Lower leg skin (tissue), 4 donors: ENCODE results near the gene MFSD12. TPM values are rescaled to one million over a fixed set of nuclear protein-coding genes. Genes with fewer than 3 reads are reported as not detected.

Source experiments
- DNase-seq, 2 donors: peaks; one replicate each; pipeline ENCODE4 v3.0.0-alpha.2; 2019; ENCODE audit warnings: low spot score in 2 of 2
- H3K4me3 ChIP-seq: fragments of 200-600 bp; sonication (generic); 2 replicates; pipeline ENCODE4 v1.5.1; 2017; ENCODE audit warnings: mild to moderate bottlenecking, low read depth; ENCODE audit not compliant: poor library complexity, severe bottlenecking
- POLR2A ChIP-seq, 2 donors: fragments of 450-650 bp; IDR thresholded peaks; one replicate each; pipeline ENCODE4 v1.6.1; 2016 to 2017; ENCODE audit warnings: antibody characterized with exemption in 2 of 2, mild to moderate bottlenecking in 1 of 2, moderate library complexity in 1 of 2
- WGBS, 2 donors: methylation state at CpG; one replicate each; pipeline ENCODE4 v1.1.5; 2018; 5-methylcytosine and 5-hydroxymethylcytosine counted together
- intact Hi-C: fragments of 100-400 bp; cut with DNase I; formaldehyde crosslinking; loops from one replicate; pipeline ENCODE4 v1.15.0; 2023; ENCODE audit warnings: low total_unique reads
- total RNA-seq, 4 donors: library from RNA; depleted of rRNA; stranded (reverse); fragments of >200 nt; gene quantifications; one replicate each; pipeline ENCODE4 v1.1.0, GENCODE V29; 2016
- TF ChIP-seq, protein P1 (sequence below), 3 donors: fragments of 450-650 bp; IDR thresholded peaks; one replicate each; pipeline ENCODE4 v1.5.1; 2016; ENCODE audit warnings: antibody characterized with exemption in 3 of 3, mild to moderate bottlenecking in 3 of 3, moderate library complexity in 2 of 3

MFSD12 gene
- total RNA-seq, 4 donors from 2014 or later: 43.3 to 98.2 (median 56.3) TPM

- H3K4me3 ChIP-seq: no peak overlapping the region
- TF ChIP-seq, protein P1, sequence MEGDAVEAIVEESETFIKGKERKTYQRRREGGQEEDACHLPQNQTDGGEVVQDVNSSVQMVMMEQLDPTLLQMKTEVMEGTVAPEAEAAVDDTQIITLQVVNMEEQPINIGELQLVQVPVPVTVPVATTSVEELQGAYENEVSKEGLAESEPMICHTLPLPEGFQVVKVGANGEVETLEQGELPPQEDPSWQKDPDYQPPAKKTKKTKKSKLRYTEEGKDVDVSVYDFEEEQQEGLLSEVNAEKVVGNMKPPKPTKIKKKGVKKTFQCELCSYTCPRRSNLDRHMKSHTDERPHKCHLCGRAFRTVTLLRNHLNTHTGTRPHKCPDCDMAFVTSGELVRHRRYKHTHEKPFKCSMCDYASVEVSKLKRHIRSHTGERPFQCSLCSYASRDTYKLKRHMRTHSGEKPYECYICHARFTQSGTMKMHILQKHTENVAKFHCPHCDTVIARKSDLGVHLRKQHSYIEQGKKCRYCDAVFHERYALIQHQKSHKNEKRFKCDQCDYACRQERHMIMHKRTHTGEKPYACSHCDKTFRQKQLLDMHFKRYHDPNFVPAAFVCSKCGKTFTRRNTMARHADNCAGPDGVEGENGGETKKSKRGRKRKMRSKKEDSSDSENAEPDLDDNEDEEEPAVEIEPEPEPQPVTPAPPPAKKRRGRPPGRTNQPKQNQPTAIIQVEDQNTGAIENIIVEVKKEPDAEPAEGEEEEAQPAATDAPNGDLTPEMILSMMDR (IDR thresholded peaks at IDR 0.05): no peak
- TF ChIP-seq POLR2A (IDR thresholded peaks at IDR 0.05): no peak
- WGBS, 2 donors: 75 to 81% methylated on average over 26 to 29 of the region's 36 CpGs
- intact Hi-C loops: no loop called here
- DNase-seq: no peak
These were observed 9.6 kb downstream of the MFSD12 start for GRCh38 chr19:3547767-3548282.

DNA sequence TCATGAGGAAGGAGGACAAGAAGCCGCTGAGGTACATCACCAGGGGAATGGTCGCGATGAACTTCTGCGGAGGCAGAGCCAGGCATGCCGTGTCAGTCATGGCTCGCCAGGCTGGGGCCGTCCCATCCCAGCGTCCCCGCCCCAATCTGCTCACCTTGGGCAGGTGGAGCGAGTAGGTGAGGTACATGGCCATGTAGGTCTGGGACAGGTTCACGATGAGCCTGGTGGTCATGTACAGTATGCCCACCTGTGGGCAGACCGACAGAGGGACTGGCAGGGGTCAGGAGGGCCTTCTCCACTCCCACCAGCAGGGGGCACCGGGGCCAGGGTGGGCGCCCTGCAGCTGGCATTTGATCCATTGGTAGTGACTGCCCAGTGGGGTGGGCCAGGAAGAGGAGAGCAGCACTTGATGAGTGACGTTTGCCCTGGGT is 10.1 kb downstream of the MFSD12 start:
- intact Hi-C loops: no loop called here
- WGBS, 2 donors: 76 to 84% methylated on average over 10 to 13 of the region's 15 CpGs
- no peak for TF ChIP-seq POLR2A (IDR thresholded peaks at IDR 0.05)
- TF ChIP-seq, protein P1 (IDR thresholded peaks at IDR 0.05): no peak
- no peak overlapping the region for H3K4me3 ChIP-seq
- no peak for DNase-seq

GRCh38 chr19:3546119-3546518 is 11.3 kb downstream of the MFSD12 start:
- H3K4me3 ChIP-seq: no peak overlapping the region
- intact Hi-C loops: no loop called here
- WGBS, 2 donors: 78 to 84% methylated on average over 13 to 23 of the region's 23 CpGs
- TF ChIP-seq POLR2A (IDR thresholded peaks at IDR 0.05): no peak
- TF ChIP-seq, protein P1 (IDR thresholded peaks at IDR 0.05): no peak
- DNase-seq: no peak

DNA sequence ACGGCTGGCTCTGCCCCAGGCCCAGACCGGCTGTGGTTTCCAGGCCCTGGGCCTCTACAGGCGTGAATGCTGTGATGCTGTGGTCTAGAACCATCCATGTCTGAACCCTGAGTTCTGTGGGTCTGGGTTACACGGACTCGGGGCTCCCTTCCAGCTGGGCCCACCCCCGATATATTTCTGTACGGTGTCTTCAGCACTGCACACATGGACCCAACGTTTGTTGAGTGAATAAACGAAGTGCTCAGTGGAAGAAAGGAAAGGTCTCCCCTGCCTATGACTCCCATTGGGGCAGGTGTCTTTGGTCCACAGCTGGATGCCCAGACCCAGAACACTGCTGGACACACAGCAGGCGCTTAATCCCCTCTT is 11.7 kb downstream of the MFSD12 start:
- TF ChIP-seq POLR2A (IDR thresholded peaks at IDR 0.05): no peak
- TF ChIP-seq, protein P1 (IDR thresholded peaks at IDR 0.05): no peak
- intact Hi-C loops: no loop called here
- H3K4me3 ChIP-seq: no peak overlapping the region
- 69 to 72% methylated on average over 10 of the region's 10 CpGs for WGBS, 2 donors
- no peak for DNase-seq

GRCh38 chr19:3544742-3545668 is 12.4 kb downstream of the MFSD12 start:
- intact Hi-C loops: no loop called here
- no peak overlapping the region for H3K4me3 ChIP-seq
- TF ChIP-seq POLR2A (IDR thresholded peaks at IDR 0.05): no peak
- TF ChIP-seq, protein P1 (IDR thresholded peaks at IDR 0.05): peak in 1 of 3 donors; percentile 67
- 49 to 56% methylated on average over 26 to 30 of the region's 30 CpGs for WGBS, 2 donors
- DNase-seq: peak; percentile 46 to 95
